GM12892 (cell line): ENCODE measurements around the gene ABI1.
"Not testable (repeated sequence)": the region's sequence is repeated elsewhere in the genome, so short reads cannot be mapped to it uniquely, and the experiment has no call there.

Source experiments
- DNase-seq: peaks from one replicate; pipeline ENCODE4 v3.0.0; 2011; ENCODE audit not compliant: insufficient read length
- FAIRE-seq: peaks from 2 replicates; lab custom pipeline; 2011; peaks lifted over from hg19 to GRCh38; lab: Jason Lieb, UNC
- POLR2A ChIP-seq: IDR thresholded peaks from 2 replicates; pipeline ENCODE4 v1.6.1; 2011; ENCODE audit warnings: low read depth, low read length, control low read depth
- POLR2AphosphoS5 ChIP-seq: IDR thresholded peaks from 2 replicates; pipeline ENCODE4 v1.6.1; 2011; ENCODE audit warnings: low read depth, low read length, control low read depth
- TAF1 ChIP-seq: IDR thresholded peaks from 2 replicates; pipeline ENCODE4 v1.6.1; 2011; ENCODE audit warnings: low read depth, mild to moderate bottlenecking, control low read depth, low read length, borderline replicate concordance

ABI1 gene

DNA sequence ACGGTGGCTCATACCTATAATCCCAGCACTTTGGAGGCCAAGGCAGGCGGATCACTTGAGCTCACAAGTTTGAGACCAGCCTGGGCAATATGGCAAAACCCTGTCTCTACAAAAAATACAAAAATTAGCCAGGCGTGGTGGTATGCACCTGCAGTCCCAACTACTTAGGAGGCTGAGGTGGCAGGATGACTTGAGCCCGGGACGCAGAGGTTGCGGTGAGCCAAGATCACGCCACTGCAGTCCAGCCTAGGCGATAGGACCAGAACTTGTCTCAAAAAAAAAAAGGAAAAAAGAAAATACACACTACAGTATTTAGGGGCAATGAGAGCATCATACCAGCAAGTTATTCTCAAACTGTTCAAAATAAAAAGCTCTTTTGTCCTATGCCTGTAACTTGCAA lies 59.5 kb downstream of the ABI1 start:
- no peak for FAIRE-seq
- TF ChIP-seq POLR2AphosphoS5 (no peak), POLR2A (no peak), TAF1 (no peak)
- no peak for DNase-seq

DNA sequence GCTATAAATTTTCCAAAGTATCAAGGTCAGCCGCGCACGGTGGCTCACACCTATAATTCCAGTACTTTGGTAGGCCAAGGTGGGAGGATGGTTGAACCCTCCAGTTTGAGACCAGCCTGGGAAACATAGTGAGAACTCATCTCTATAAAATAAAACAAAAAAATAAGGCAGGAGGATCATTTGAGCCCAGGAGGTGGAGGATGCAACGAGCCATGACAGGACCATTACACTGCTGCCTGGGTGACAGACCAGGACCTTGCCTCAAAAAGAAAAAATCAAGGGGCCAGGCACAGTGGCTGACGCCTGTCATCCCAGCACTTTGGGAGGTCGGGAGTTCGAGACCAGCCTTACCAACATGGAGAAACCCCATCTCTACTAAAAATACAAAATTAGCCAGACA lies 60.3 kb downstream of the ABI1 start:
- FAIRE-seq = no peak
- no peak for TF ChIP-seq POLR2AphosphoS5
- DNase-seq = no peak

DNA sequence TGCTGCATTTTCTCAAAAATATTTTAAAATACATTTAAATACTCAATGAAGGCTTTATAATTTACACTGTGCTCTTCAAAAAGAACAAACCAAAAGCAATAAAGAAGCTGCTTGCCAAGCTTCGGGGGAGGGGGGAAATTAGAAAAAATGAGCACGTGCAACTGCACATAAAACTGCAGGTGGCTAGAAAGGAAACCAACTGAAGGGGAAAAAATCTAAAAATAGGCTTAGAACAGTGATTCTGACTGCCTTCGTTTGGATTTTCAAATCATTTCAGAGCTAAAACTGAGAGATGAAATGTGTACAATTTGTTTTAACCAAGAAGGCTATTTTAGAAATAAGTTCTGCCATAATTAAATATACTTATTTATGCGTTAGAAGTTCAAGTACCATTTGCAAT lies 61.4 kb downstream of the ABI1 start:
- DNase-seq (no peak), FAIRE-seq (peak; percentile 92)
- TF ChIP-seq POLR2AphosphoS5 (no peak), POLR2A (no peak), TAF1 (no peak)

DNA sequence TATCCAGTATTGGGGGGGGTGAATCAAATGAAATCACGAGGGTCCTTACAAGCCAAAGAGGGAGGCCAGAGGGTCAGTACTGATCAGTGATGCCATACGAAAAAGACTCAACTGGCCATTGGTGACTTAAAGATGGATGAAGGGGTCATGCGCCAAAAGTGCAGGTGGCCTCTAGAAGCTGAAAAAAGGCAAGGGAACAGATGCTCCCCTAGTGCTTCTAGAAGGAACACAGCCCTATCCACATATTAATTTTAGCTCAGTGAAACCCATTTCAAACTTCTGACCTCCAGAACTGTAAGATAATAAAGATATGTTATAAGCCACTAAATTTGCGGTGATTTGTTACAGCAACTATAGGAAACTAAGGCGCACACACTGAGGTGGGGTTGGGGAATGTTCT lies 62.5 kb downstream of the ABI1 start:
- DNase-seq = no peak
- FAIRE-seq = no peak
- no peak for TF ChIP-seq POLR2A
- TF ChIP-seq POLR2AphosphoS5 = no peak
- no peak for TF ChIP-seq TAF1

DNA sequence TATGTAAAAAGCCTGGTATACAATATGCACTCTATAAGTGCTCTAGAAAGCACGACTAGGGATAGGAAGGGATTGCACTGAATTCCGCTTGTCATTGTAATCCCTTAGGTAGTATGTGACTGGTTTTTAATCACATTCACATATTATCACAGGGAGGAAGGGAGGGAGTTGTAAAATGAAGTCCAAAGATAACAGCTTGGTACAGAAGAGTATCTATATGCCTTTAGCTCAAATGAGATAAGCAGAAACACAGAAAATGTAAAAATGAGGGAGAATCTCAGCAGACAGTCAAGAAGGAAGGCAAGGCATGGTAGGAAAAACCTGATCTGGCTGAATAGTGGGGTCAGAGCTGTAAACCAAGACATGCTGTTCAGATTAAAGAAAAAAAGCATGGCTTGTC lies 63.4 kb downstream of the ABI1 start:
- TF ChIP-seq POLR2A (no peak), POLR2AphosphoS5 (no peak), TAF1 (no peak)
- no peak for DNase-seq
- FAIRE-seq = no peak

DNA sequence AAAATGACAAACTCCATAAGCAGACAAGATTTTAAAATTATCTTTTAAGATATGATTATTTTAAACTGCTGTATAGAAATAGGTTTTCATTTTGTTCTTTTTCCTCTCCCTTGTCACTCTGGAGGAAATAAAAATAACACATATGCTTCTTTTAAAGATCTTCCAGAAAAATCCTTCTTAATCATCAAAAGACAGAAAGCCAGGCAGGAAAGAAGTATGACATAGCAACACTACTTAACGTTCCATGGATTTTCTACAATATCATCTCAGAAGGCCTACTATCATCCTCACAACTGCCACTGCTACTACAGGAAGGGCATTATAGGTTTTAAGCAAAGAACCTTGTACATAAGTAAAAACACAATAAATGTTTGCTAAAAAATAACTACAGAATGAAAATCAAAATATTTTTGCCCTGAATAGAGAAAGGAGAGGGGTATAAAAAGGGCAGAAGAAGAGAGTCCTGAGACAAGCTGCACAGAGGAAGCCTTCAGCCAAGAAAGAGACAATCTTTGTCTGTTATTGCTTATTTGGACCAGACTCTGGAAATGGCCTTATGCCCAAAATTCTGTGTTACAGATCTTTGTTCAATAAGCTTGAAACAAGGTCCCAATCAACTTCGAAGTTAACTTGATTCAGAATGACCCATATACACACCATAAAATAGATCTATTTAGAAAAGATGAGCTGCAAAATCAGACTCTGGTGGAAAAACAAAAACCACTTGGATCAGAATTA lies 67.8 kb downstream of the ABI1 start:
- DNase-seq (no peak), FAIRE-seq (no peak)
- no peak for TF ChIP-seq POLR2A

DNA sequence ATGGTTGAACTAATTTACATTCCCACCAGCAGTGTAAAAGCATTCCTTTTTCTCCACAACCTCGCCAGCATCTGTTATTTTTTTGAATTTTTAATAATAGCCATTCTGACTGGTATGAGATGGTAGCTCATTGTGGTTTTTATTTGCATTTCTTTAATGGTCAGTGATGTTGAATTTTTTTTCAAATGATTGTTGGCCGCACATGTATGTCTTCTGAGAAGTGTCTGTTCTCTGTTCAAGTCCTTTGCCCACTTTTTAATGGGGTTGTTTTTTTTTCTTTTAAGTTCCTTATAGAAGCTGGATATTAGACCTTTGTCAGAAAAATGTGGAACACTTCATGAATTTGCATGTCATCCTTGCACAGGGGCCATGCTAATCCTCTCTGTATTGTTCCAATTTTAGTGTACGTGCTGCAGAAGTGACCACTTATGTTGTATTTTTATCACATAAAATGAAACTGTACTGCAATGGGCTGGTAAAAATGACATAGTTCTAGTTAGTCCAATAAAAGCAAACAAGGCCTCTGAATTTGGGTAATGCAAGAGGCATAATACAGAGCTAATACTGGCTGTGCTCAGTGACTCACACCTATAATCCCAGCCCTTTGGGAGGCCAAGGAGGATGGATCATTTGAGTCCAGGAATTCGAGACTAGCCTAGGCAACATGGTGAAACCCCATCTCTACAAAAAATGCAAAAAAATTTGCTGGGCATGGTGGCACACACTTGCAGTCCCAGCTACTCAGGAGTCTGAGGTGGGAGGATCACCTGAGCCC lies 70.3 kb downstream of the ABI1 start:
- DNase-seq (no peak), FAIRE-seq (peak; percentile 9)
- TF ChIP-seq TAF1 (no peak), POLR2AphosphoS5 (no peak), POLR2A (no peak)

DNA sequence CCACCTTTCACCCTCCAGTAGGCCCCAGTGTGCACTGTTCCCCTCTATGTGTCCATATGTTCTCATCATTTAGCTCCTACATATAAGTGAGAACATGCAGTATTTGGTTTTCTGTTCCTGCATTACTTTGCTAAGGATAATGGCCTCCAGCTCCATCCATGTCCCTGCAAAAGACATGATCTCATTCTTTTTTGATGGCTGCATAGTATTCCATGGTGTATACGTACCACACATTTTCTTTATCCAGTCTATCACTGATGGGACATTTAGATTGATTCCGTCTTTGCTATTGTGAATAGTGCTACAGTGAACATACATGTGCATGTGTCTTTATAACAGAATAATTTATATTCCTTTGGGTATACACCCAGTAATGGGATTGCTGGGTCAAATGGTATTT lies 71.0 kb downstream of the ABI1 start:
- DNase-seq, FAIRE-seq: not testable (repeated sequence)

DNA sequence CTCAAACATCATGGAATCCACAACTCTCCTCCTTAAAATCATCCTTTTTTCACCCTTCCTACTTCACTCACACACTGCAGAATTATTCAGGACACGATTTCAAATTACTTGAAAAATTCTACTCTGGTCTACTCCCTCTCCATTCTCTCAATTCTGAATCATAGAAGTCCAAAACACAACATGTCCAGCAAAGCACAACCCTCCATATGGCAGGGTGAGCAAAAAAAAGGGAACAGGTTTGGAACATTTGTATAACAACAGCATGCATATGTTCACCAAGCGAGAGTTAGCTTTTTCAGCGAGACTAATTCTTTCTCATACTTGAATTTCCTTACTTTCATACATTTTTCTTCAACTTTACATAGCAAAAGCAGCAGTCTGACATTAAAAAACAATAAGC lies 73.4 kb downstream of the ABI1 start:
- no peak for DNase-seq
- TF ChIP-seq TAF1 (no peak), POLR2A (no peak), POLR2AphosphoS5 (no peak)
- no peak for FAIRE-seq

DNA sequence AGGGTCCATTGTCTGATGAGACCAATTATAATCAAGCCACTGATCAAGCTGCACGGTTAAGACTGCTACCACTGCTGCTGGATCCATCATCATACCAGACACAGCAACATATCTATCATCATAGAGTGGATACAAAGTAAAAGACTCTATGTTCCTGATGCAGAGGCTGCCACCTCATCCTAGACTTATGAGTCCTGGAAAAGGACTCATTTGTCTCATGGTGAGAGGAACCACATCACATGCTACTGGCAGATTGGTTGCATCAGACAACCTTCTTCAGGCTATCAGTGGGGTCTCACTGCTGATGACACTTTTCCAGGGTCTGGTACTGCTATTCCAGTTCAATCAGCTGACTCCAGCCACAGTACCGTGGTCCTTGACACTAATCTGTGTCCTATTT lies 79.0 kb downstream of the ABI1 start:
- FAIRE-seq (no peak), DNase-seq (no peak)
- TF ChIP-seq TAF1 (no peak), POLR2A (no peak), POLR2AphosphoS5 (no peak)

DNA sequence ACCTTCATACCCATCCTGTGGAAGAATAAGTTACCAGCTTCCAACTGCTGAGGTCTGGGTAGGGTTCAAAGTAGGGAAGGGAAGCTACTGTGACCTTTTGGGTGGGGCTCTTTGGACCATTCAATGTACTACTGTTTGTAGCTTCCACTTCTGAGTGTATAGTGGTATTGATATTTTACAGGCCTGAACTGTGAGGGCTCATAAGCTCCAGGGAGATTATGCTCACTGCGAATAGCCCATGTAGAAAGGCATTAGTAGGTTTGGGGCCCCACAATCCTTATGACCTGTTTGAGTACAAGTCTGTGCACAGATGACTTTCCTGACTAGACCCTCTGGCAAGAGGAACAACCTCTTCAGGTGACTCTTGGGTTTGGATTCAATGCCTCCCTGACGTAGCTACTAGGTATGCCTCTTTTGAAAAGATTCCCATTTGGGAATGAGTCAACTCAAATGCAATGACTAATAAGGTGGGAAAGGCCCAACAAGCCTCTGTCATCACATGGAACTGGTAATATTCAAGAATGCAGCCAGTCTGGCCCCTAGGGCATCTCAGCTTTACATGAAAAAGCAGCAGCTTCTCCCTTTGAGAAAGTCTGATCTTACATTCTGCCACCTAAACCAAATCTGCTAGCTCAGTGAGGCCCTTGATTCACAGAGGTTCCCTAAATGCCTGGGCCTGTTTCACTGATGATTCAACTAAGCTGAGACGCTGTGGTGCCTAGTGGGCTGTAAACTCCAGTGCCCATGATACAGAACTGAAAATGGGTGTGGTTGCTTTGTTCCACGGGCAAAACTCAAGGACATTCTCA lies 79.8 kb downstream of the ABI1 start:
- no peak for DNase-seq
- FAIRE-seq = peak; percentile 87
- TF ChIP-seq POLR2A (no peak), TAF1 (no peak), POLR2AphosphoS5 (no peak)

DNA sequence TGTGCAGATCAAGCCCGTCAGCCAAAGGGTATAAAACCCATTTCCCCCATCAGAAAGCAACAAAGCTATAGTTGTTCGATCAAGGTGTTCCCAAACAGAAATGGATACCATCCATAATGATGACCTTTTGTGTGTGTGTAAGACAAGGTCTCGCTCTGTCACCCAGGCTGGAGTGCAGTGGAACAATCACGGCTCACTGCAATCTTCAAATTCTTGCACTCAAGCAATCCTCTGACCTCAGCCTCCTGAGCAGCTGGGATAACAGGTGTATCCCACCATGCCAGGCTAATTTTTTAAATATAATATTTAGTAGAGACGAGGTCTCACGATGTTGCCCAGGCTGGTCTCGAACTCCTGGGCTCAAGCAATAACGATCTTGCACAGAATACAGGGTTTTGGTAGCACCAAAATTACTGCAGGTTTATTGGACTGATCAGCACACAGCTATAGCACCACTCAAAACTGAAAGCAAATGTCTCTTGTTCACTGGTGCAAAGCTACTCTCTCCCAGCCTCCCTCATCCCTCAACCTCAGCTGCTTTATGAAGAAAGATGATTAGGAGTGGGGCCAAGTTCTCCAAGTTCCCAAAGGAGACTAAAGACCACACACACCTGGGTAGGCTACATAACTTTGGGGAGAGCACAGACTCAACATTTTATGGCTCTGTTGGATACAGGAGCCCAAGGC lies 80.5 kb downstream of the ABI1 start:
- DNase-seq = no peak
- FAIRE-seq = no peak
- TF ChIP-seq POLR2AphosphoS5 (no peak), TAF1 (no peak), POLR2A (no peak)
